ENCODE data around the gene PLXNA4. TPM values are rescaled to one million over a fixed set of nuclear protein-coding genes. Genes with fewer than 3 reads are reported as not detected.

Gene PLXNA4
- total and polyA plus RNA-seq, 4 donors = 0.63 to 4.6 (median 2.1) TPM

DNA sequence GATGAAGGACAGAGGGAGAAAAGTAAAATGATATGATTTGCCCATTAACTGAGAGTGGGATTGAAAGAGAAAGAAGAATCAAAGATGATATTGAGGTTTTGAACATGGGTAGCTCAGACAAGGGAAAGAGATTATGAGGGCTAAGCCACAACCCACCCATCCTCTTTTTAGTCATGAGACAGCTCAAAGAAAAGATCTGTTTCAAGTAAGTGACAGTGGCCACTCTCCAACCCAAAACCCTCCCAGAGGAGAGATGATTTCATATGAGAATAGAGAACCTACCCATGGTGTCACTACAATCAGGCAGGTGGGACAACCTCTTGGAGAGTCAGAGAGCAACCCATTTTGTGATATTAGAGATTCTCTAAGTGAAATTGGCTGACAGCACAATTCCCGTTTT, 32.2 kb downstream of the PLXNA4 start:
- H3K27ac ChIP-seq (ENCODE audit: low read depth in 1 of 2, low read length in 1 of 2) = no peak overlapping the region
- no peaks in the 10 kb centered on the region for H3K4me1 ChIP-seq (ENCODE audit: control insufficient read depth in 5 of 5, insufficient read depth in 5 of 5, low read length in 5 of 5)
- TF ChIP-seq, protein P1, sequence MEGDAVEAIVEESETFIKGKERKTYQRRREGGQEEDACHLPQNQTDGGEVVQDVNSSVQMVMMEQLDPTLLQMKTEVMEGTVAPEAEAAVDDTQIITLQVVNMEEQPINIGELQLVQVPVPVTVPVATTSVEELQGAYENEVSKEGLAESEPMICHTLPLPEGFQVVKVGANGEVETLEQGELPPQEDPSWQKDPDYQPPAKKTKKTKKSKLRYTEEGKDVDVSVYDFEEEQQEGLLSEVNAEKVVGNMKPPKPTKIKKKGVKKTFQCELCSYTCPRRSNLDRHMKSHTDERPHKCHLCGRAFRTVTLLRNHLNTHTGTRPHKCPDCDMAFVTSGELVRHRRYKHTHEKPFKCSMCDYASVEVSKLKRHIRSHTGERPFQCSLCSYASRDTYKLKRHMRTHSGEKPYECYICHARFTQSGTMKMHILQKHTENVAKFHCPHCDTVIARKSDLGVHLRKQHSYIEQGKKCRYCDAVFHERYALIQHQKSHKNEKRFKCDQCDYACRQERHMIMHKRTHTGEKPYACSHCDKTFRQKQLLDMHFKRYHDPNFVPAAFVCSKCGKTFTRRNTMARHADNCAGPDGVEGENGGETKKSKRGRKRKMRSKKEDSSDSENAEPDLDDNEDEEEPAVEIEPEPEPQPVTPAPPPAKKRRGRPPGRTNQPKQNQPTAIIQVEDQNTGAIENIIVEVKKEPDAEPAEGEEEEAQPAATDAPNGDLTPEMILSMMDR (IDR thresholded peaks at IDR 0.05; ENCODE audit: control extremely low read depth, extremely low read depth) = no peak
- peaks cover 0 to 2% (median 0%) of the 10 kb centered on the region in 4 donors for H3K9me3 ChIP-seq (ENCODE audit: control insufficient read depth in 4 of 4, insufficient read depth in 3 of 4, low read length in 3 of 4)
- peaks cover 0 to 3% (median 0%) of the 10 kb centered on the region in 3 donors for H3K27me3 ChIP-seq (ENCODE audit: control insufficient read depth in 3 of 3, insufficient read depth in 3 of 3, low read length in 2 of 3)
- H3K36me3 ChIP-seq (ENCODE audit: control insufficient read depth in 4 of 4, insufficient read depth in 4 of 4, low read length in 4 of 4) = no peaks in the 10 kb centered on the region
- DNase-seq = no peak
- no peak overlapping the region for H3K4me3 ChIP-seq
- no peak for ATAC-seq (ENCODE audit: insufficient read depth, low FRiP score)
- WGBS, 2 donors = 80 to 86% methylated on average over 1 of the region's 1 CpG
- H3K9ac ChIP-seq (ENCODE audit: insufficient read depth in 1 of 2, low read length in 2 of 2) = no peak overlapping the region

GRCh38 chr7:132542895-132543294, 33.4 kb downstream of the PLXNA4 start:
- DNase-seq (no peak), ATAC-seq (ENCODE audit: insufficient read depth, low FRiP score) (no peak)
- H3K27ac ChIP-seq (ENCODE audit: low read depth in 1 of 2, low read length in 1 of 2) = no peak overlapping the region
- H3K27me3 ChIP-seq (ENCODE audit: control insufficient read depth in 3 of 3, insufficient read depth in 3 of 3, low read length in 2 of 3) = peaks cover 0 to 3% (median 0%) of the 10 kb centered on the region in 3 donors
- 28 to 50% methylated on average over 1 of the region's 1 CpG for WGBS, 2 donors
- no peaks in the 10 kb centered on the region for H3K36me3 ChIP-seq (ENCODE audit: control insufficient read depth in 4 of 4, insufficient read depth in 4 of 4, low read length in 4 of 4)
- peaks cover 0 to 2% (median 0%) of the 10 kb centered on the region in 4 donors for H3K9me3 ChIP-seq (ENCODE audit: control insufficient read depth in 4 of 4, insufficient read depth in 3 of 4, low read length in 3 of 4)
- no peak overlapping the region for H3K4me3 ChIP-seq
- no peak overlapping the region for H3K9ac ChIP-seq (ENCODE audit: insufficient read depth in 1 of 2, low read length in 2 of 2)
- TF ChIP-seq, protein P1 (IDR thresholded peaks at IDR 0.05; ENCODE audit: control extremely low read depth, extremely low read depth) = no peak
- H3K4me1 ChIP-seq (ENCODE audit: control insufficient read depth in 5 of 5, insufficient read depth in 5 of 5, low read length in 5 of 5) = no peaks in the 10 kb centered on the region

- Histone ChIP-seq H3K4me3 (no peak overlapping the region), H3K9ac (ENCODE audit: insufficient read depth in 1 of 2, low read length in 2 of 2) (no peak overlapping the region), H3K27ac (ENCODE audit: low read depth in 1 of 2, low read length in 1 of 2) (no peak overlapping the region), H3K36me3 (ENCODE audit: control insufficient read depth in 4 of 4, insufficient read depth in 4 of 4, low read length in 4 of 4) (no peaks in the 10 kb centered on the region), H3K9me3 (ENCODE audit: control insufficient read depth in 4 of 4, insufficient read depth in 3 of 4, low read length in 3 of 4) (peaks cover 0 to 2% (median 0%) of the 10 kb centered on the region in 4 donors), H3K27me3 (ENCODE audit: control insufficient read depth in 3 of 3, insufficient read depth in 3 of 3, low read length in 2 of 3) (peaks cover 0 to 3% (median 0%) of the 10 kb centered on the region in 3 donors), H3K4me1 (ENCODE audit: control insufficient read depth in 5 of 5, insufficient read depth in 5 of 5, low read length in 5 of 5) (no peaks in the 10 kb centered on the region)
- no peak for ATAC-seq (ENCODE audit: insufficient read depth, low FRiP score)
- no peak for DNase-seq
- TF ChIP-seq, protein P1 (IDR thresholded peaks at IDR 0.05; ENCODE audit: control extremely low read depth, extremely low read depth) = no peak
- WGBS, 2 donors = 57 to 66% methylated on average over 6 of the region's 6 CpGs
These were observed 34.6 kb downstream of the PLXNA4 start for GRCh38 chr7:132541656-132542055.
